GM18868 (cell line): ENCODE results near the gene DDX10.
A peak's percentile ranks its signal among the peaks of the same experiment; 100 is the strongest.

ENCODE experiments used
- ATAC-seq: cut with Tn5 transposase; IDR thresholded peaks from one replicate; pipeline ENCODE4 v1.9.1; 2021; ENCODE audit warnings: mild to moderate bottlenecking, moderate library complexity; ENCODE audit not compliant: unreplicated experiment

The DDX10 gene

GRCh38 chr11:108927791-108928545, 263.1 kb downstream of the DDX10 start:
- no peak for ATAC-seq

GRCh38 chr11:108929241-108929640, 264.4 kb downstream of the DDX10 start:
- no peak for ATAC-seq

- ATAC-seq = no peak
Observed at GRCh38 chr11:108931168-108931567, 266.3 kb downstream of the DDX10 start.

- ATAC-seq = no peak
Observed at GRCh38 chr11:108933630-108934029, 268.8 kb downstream of the DDX10 start.

GRCh38 chr11:108934289-108934688, 269.4 kb downstream of the DDX10 start:
- ATAC-seq = no peak

GRCh38 chr11:108934696-108935095, 269.8 kb downstream of the DDX10 start:
- no peak for ATAC-seq

- no peak for ATAC-seq
Observed at GRCh38 chr11:108937746-108938145, 272.9 kb downstream of the DDX10 start.

GRCh38 chr11:108938604-108939003, 273.7 kb downstream of the DDX10 start:
- no peak for ATAC-seq

GRCh38 chr11:108939135-108939534, 274.3 kb downstream of the DDX10 start:
- ATAC-seq = no peak

- ATAC-seq = no peak
Observed at GRCh38 chr11:108943853-108944252, 279.0 kb downstream of the DDX10 start.

- ATAC-seq = peak; percentile 35
Observed at GRCh38 chr11:108944471-108945178, 279.8 kb downstream of the DDX10 start.

GRCh38 chr11:108945341-108945740, 280.5 kb downstream of the DDX10 start:
- ATAC-seq = peak; percentile 8

GRCh38 chr11:108947654-108948570, 283.0 kb downstream of the DDX10 start:
- no peak for ATAC-seq

- ATAC-seq = peak; percentile 80
Observed at GRCh38 chr11:108958368-108959104, 293.7 kb downstream of the DDX10 start.

GRCh38 chr11:108959105-108959761, 294.4 kb downstream of the DDX10 start:
- no peak for ATAC-seq

- no peak for ATAC-seq
Observed at GRCh38 chr11:108959874-108960273, 295.0 kb downstream of the DDX10 start.

GRCh38 chr11:108960501-108960900, 295.6 kb downstream of the DDX10 start:
- ATAC-seq = no peak

- no peak for ATAC-seq
Observed at GRCh38 chr11:108961095-108961494, 296.2 kb downstream of the DDX10 start.

- ATAC-seq = no peak
Observed at GRCh38 chr11:108963118-108963517, 298.2 kb downstream of the DDX10 start.
